HG03095 (cell line): Measurements from ENCODE around the gene SIX3.

Experiments
- ATAC-seq: cut with Tn5 transposase; IDR thresholded peaks from one replicate; pipeline ENCODE4 v1.9.1; 2021; ENCODE audit warnings: moderate library complexity; ENCODE audit not compliant: unreplicated experiment

Gene SIX3

GRCh38 chr2:44941551-44942234 lies at the start of gene SIX3:
Gene SIX3 (plus strand): TSS chr2:44941702. CDS start chr2:44942105, 403 bp downstream.
- ATAC-seq, result no peak

- no peak for ATAC-seq
These were observed 47.4 kb upstream of the SIX3 start for GRCh38 chr2:44894058-44894457.

- no peak for ATAC-seq
These were observed 46.4 kb upstream of the SIX3 start for GRCh38 chr2:44895061-44895460.

- no peak for ATAC-seq
These were observed 44.1 kb upstream of the SIX3 start for GRCh38 chr2:44897406-44897805.

- ATAC-seq, result no peak
These were observed 39.0 kb upstream of the SIX3 start for GRCh38 chr2:44902217-44903137.

- no peak for ATAC-seq
These were observed 36.9 kb upstream of the SIX3 start for GRCh38 chr2:44904578-44904977.

GRCh38 chr2:44906972-44907371 lies 34.5 kb upstream of the SIX3 start:
- ATAC-seq, result no peak

GRCh38 chr2:44909831-44910230 lies 31.7 kb upstream of the SIX3 start:
- no peak for ATAC-seq

GRCh38 chr2:44912660-44913059 lies 28.8 kb upstream of the SIX3 start:
- no peak for ATAC-seq

- ATAC-seq, result no peak
These were observed 25.2 kb upstream of the SIX3 start for GRCh38 chr2:44916291-44916690.

GRCh38 chr2:44918095-44918775 lies 23.3 kb upstream of the SIX3 start:
- no peak for ATAC-seq

- no peak for ATAC-seq
These were observed 20.8 kb upstream of the SIX3 start for GRCh38 chr2:44920751-44921150.

GRCh38 chr2:44922776-44923175 lies 18.7 kb upstream of the SIX3 start:
- ATAC-seq, result no peak

GRCh38 chr2:44925561-44926136 lies 15.9 kb upstream of the SIX3 start:
- no peak for ATAC-seq

GRCh38 chr2:44926957-44927356 lies 14.5 kb upstream of the SIX3 start:
- ATAC-seq, result no peak

GRCh38 chr2:44927985-44928482 lies 13.5 kb upstream of the SIX3 start:
- ATAC-seq, result no peak

- no peak for ATAC-seq
These were observed 12.9 kb upstream of the SIX3 start for GRCh38 chr2:44928483-44929158.

- ATAC-seq, result no peak
These were observed 12.3 kb upstream of the SIX3 start for GRCh38 chr2:44929159-44929734.

- ATAC-seq, result no peak
These were observed 11.7 kb upstream of the SIX3 start for GRCh38 chr2:44929735-44930273.
